Activated CD8-positive, alpha-beta T cell treated with anti-CD3 and anti-CD28 coated beads, Interleukin-2, amount 10 ng/mL, durations not matched to agents 7 days and 5 days (primary cell): ENCODE measurements around the gene PHF23. TPM values are rescaled to one million over a fixed set of nuclear protein-coding genes. Genes with fewer than 3 reads are reported as not detected.

Source experiments
- ATAC-seq: fragments of 150-1000 bp; cut with Tn5 transposase; one replicate; pipeline ENCODE4 v1.10.0; 2021; ENCODE audit warnings: moderate library complexity
- CTCF ChIA-PET: fragments of 350-600 bp; sonication (Branson Sonifier 250); formaldehyde crosslinking; loops from one replicate; lab custom pipeline; 2021; ENCODE audit warnings: antibody characterized with exemption; lab: Charles Lee
- POLR2A ChIA-PET: fragments of 350-600 bp; sonication (Branson Sonifier 250); formaldehyde crosslinking; loops from one replicate; lab custom pipeline; 2021; ENCODE audit warnings: antibody characterized with exemption; lab: Charles Lee
- DNase-seq: peaks from one replicate; pipeline ENCODE4 v3.0.0-alpha.2; 2020
- H3K27ac Mint-ChIP-seq: one replicate; pipeline ENCODE4 v1.8.0; 2021; ENCODE audit warnings: mild to moderate bottlenecking, mixed read lengths
- H3K27me3 Mint-ChIP-seq: one replicate; pipeline ENCODE4 v1.8.0; 2021; ENCODE audit warnings: low read depth, mixed read lengths
- H3K36me3 Mint-ChIP-seq: one replicate; pipeline ENCODE4 v1.8.0; 2021; ENCODE audit warnings: low read depth, mixed read lengths
- H3K4me1 Mint-ChIP-seq: one replicate; pipeline ENCODE4 v1.8.0; 2021; ENCODE audit warnings: low read depth, mixed read lengths
- H3K4me3 Mint-ChIP-seq: one replicate; pipeline ENCODE4 v1.8.0; 2021; ENCODE audit warnings: mild to moderate bottlenecking, mixed read lengths
- H3K9me3 Mint-ChIP-seq: one replicate; pipeline ENCODE4 v1.8.0; 2022; ENCODE audit warnings: mixed read lengths; ENCODE audit not compliant: insufficient read depth
- total RNA-seq, 2 experiments: library from RNA; stranded (reverse); gene quantifications; one replicate each; pipeline ENCODE4 v1.2.3, GENCODE V29; 2021

PHF23 gene
- total RNA-seq, 2 experiments from 2014 or later, result 53.6 to 57.9 TPM

DNA sequence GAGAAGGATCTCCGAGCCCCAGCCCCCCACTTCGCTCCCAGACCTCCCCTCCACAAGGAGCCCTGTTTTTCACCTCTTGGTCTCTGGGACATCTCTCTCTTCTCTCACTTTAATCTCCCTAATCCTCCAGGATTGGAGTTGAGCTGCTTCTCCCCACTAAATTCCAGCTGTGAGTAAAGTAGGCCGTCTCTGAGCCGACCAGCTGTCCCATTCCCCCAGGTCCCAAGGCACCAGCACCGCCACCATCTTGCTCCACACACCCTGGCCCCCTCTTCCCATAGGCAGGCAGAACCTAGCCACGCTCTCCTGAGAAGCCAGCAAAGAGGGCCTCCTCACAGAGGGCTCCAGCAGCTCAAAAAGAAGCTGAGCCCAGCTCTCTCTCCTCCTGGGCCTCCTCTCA is 20.5 kb downstream of the PHF23 start:
- Mint-ChIP-seq H3K4me3 (peak overlapping the region; percentile 96), H3K27ac (peak overlapping the region; percentile 73)
- CTCF ChIA-PET, result interaction anchor here (0.7 to 4.2 kb wide), 3 partner anchors 15 to 78 kb away, joined by 3 to 36 read pairs (median 4); partner anchors contain the start of gene DVL2

DNA sequence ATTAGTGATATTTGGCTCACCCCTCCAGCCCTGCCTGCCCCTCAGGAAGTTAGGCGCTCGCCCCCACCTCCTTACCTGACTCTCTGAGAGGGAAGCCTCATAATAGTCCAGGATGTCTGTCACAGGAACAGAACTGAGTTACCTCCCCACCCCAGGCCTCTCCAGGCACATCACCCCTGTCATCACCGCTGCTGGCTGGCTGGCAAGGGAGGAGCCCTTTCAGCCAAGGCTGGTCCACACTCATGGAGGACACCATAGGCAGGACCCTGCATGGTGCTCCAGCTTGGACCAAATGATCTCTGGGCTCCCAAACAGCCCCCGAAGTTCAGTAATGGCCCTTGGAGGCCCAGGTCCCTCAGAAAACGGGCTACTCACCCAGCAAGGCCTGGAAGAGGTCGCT is 21.1 kb downstream of the PHF23 start:
- H3K4me3 Mint-ChIP-seq, result peak overlapping the region; percentile 68
- H3K4me1 Mint-ChIP-seq, result peaks cover 74% of the 10 kb centered on the region
- CTCF ChIA-PET, result interaction anchor here (0.7 to 1.3 kb wide), 2 partner anchors 78 to 172 kb away, joined by 3 to 4 read pairs; no protein-coding TSS in a partner anchor
- H3K36me3 Mint-ChIP-seq, result peaks cover 21% of the 10 kb centered on the region
- POLR2A ChIA-PET, result interaction anchor here (0.9 to 1.7 kb wide), 3 partner anchors 17 to 24 kb away, joined by 3 to 7 read pairs (median 3); partner anchors contain the start of genes GABARAP and PHF23
- ATAC-seq, result no peak
- H3K27ac Mint-ChIP-seq, result peak overlapping the region; percentile 66
- no peaks in the 10 kb centered on the region for H3K27me3 Mint-ChIP-seq
- no peak for DNase-seq
- no peaks in the 10 kb centered on the region for H3K9me3 Mint-ChIP-seq

More for the DNA sequence above, 20.5 kb downstream of the PHF23 start:
- DNase-seq (no peak), ATAC-seq (no peak)
- Mint-ChIP-seq H3K4me1 (peaks cover 69% of the 10 kb centered on the region), H3K27me3 (no peaks in the 10 kb centered on the region), H3K9me3 (no peaks in the 10 kb centered on the region), H3K36me3 (peaks cover 26% of the 10 kb centered on the region)
- POLR2A ChIA-PET, result interaction anchor here (0.8 to 1.7 kb wide), 5 partner anchors 14 to 25 kb away, joined by 3 to 7 read pairs (median 3); partner anchors contain the start of genes GABARAP and PHF23

DNA sequence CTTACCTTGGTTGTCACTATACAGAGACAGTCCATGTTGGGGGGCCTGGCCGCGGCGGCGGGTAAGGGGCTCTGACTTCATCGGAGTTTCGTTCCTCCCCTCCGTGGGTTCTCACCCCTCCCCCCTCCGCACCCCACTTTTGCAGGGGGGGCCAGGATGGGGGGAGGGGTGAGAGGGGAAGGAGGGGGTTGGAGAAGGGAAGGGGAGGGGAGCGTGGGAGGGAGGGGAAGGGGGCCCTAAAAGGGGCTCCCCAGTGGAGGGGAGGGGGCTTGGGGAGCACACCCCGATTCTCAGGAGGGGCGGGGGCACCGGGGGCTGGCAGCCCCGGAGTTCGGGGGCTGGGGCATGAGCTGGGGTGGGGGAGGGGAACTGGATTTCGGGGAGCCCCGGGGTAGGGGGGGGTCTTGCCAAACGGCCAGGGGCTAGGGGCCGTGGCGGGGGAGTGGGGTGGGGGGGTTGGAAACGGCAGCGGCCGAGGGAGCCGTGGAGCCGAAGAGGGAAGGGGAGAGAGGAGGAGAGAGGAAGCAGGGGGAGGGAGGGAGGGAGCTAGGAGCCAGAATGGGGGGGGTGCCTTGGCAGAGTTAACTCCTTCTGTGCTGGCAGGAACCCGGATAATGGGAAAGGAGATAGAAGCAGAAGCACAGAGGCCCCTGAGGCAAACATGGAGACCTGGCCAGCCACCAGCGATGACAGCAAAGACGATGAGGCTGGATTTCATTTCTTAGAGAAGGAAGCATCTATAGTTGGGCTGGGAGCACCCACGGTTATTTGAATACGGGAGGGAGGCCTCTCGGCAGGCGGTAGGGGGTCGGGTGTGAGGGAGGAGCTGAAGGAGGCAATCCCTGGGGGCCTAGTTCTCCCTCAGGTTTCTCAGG is 21.9 kb downstream of the PHF23 start:
- H3K4me3 Mint-ChIP-seq, result peak overlapping the region; percentile 68
- H3K27ac Mint-ChIP-seq, result peak overlapping the region; percentile 66
- H3K27me3 Mint-ChIP-seq, result no peaks in the 10 kb centered on the region
- DNase-seq (no peak), ATAC-seq (no peak)
- no peaks in the 10 kb centered on the region for H3K9me3 Mint-ChIP-seq
- peaks cover 19% of the 10 kb centered on the region for H3K36me3 Mint-ChIP-seq
- POLR2A ChIA-PET, result interaction anchor here (1.7 kb wide), 1 partner anchor 21 kb away, joined by 7 read pairs; the partner anchor contains the start of gene PHF23
- H3K4me1 Mint-ChIP-seq, result peaks cover 75% of the 10 kb centered on the region
- CTCF ChIA-PET, result interaction anchor here (1.3 kb wide), 1 partner anchor 171 kb away, joined by 3 read pairs; no protein-coding TSS in a partner anchor

DNA sequence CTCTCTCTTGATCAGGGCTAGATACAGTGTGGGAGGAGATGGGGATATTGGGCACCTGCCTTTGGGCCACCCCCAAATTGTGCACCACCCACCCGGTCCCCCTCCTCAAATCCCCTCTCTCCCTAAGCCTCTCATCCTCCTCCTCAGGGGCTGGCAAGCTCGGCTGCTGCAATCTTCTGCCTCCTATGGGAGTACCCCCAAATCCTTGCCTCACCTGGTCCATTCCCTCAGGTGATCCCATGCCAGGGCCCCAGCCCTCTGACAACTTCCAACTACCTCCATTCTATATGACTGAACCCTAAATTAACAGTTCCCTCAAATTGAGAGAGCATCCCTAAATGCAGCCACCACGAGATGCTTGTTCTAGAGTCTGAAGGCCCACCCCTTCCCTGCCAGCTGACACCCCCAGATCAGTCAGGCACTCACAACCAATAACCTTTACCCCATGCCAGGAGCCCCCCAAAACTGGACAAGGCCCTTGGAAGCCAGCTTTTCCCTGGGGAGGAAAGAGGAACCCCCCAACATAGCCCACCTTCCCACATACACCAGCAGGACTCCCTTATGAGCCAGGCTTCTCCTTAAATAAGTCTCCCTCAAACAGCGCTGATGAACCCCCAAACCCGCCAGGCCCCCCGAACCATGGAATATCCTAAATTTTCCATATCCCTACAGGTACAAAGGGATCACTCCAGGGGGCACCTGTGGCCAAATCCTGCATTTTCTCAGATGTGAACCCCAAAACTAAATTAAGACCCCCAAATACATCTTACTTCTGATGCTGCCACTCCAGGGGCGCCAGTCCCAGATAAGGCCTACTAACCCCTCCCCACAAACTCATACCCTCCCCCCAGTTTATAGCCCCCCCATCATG is 22.8 kb downstream of the PHF23 start:
- peaks cover 74% of the 10 kb centered on the region for H3K4me1 Mint-ChIP-seq
- H3K4me3 Mint-ChIP-seq, result peak overlapping the region; percentile 54
- no peaks in the 10 kb centered on the region for H3K9me3 Mint-ChIP-seq
- no peak overlapping the region for H3K27ac Mint-ChIP-seq
- peaks cover 3% of the 10 kb centered on the region for H3K27me3 Mint-ChIP-seq
- no peak for DNase-seq
- peaks cover 13% of the 10 kb centered on the region for H3K36me3 Mint-ChIP-seq
- ATAC-seq, result no peak
- ChIA-PET CTCF (no interaction called here), POLR2A (no interaction called here)

DNA sequence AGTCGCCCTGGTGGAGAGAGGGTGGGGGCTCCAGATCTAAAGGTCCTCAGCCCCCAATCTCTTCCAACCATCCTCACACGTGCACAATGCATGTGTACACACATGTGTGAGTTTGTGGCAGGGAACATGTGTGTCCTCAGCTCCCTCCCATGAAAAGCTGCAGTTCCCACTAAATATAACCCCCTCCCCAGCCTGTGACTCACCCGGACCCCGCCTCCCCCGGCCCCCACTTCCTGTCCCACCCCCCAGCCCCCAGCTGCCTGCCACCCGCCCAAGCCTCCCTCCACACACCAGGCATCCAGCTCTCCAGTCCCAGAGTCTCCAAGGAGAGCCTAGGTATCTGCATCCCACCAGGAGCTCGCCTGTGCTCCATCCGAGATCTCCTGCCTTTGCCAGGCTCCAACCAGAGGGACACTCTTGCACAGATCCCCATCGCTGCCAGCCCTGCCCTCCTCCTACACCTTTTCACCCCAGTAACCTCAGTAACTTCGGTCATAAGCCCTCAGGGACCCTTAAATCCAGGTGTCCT is 23.5 kb downstream of the PHF23 start:
- ATAC-seq (no peak), DNase-seq (no peak)
- Mint-ChIP-seq H3K4me1 (peaks cover 67% of the 10 kb centered on the region), H3K36me3 (peaks cover 5% of the 10 kb centered on the region), H3K4me3 (peak overlapping the region; percentile 35), H3K27ac (peak overlapping the region; percentile 25), H3K27me3 (peaks cover 6% of the 10 kb centered on the region), H3K9me3 (no peaks in the 10 kb centered on the region)
- CTCF ChIA-PET, result interaction anchor here (2.0 kb wide), 1 partner anchor 170 kb away, joined by 9 read pairs; no protein-coding TSS in a partner anchor
- POLR2A ChIA-PET, result no interaction called here

DNA sequence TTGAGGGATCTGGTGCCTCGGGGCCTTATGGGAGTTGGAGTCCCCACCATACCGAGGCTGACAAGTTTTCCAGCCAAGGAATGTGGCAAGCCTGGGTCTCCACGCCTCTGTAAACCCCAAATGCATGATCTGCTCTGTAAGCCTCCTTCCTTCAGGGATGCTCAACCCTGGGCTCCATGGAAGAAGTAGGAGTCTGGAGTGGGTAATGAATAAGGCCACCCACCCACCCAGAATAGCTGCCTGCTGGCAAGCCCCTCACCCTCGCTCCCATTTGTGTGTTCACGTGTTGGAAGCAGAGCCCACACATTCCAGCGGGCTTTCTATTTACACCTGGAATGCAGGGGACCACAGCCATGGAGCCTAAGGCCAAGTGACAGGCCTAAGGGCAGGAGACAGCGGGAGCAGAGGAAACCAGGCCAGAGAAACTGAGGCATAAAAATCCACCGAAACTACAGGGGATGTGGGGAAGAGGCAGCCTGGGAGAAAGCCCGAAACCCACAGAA is 24.1 kb downstream of the PHF23 start:
- CTCF ChIA-PET, result interaction anchor here (1.3 to 2.0 kb wide), 4 partner anchors 23 to 169 kb away, joined by 4 to 9 read pairs (median 6); partner anchors contain the start of gene GABARAP
- no peak for ATAC-seq
- POLR2A ChIA-PET, result interaction anchor here (1.0 kb wide), 1 partner anchor 180 kb away, joined by 3 read pairs; no protein-coding TSS in a partner anchor
- Mint-ChIP-seq H3K27ac (peak overlapping the region; percentile 90), H3K36me3 (no peaks in the 10 kb centered on the region), H3K27me3 (peaks cover 8% of the 10 kb centered on the region), H3K9me3 (no peaks in the 10 kb centered on the region), H3K4me1 (peaks cover 62% of the 10 kb centered on the region), H3K4me3 (peak overlapping the region; percentile 85)
- DNase-seq, result no peak

DNA sequence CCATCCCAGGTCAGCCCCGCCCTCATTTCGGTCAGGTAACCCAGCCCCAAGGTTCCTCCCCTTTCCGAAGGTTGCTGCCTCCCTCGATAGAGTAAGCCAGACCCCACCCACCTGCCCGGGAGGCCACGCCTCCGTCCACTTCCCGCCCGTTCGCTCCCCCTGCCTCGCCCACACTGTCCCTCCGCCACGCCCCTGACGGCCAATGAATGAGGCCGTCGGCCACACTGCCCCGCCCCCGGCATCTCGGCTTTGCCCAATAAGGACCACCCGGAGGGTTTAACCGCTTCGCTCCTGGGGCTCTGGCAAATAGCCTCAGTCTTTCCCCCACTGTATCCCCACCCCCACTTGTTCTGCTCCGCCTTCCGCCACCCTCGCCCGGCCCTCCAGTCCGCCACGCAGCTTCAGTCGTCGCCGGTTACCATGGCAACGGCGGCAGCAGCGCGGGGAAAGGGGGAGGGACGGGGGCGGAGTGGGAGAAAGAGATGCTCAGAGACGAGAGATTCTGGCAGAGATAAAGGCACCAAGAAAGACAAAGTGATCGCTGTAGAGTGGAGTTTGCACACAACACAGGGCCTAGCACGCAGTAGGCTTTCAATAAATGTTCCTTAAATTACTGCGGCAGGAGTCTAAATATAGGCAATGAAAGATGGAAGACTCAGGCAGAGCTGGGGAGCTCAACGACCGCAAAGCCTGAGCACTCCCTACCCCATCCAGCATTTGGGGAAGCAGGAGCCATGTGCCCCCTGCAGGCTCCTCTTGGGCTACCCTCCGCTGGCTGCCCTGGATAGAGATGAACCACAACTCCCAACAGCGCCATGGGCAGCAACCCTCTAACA is 24.7 kb downstream of the PHF23 start:
- no peaks in the 10 kb centered on the region for H3K9me3 Mint-ChIP-seq
- POLR2A ChIA-PET, result interaction anchor here (0.6 to 1.0 kb wide), 3 partner anchors 96 to 180 kb away, joined by 3 to 6 read pairs (median 3); no protein-coding TSS in a partner anchor
- H3K27me3 Mint-ChIP-seq, result peaks cover 10% of the 10 kb centered on the region
- peaks cover 59% of the 10 kb centered on the region for H3K4me1 Mint-ChIP-seq
- DNase-seq, result peak; percentile 99
- peak overlapping the region; percentile 85 for H3K4me3 Mint-ChIP-seq
- H3K27ac Mint-ChIP-seq, result peak overlapping the region; percentile 90
- ATAC-seq, result peak; percentile 87
- H3K36me3 Mint-ChIP-seq, result no peaks in the 10 kb centered on the region
- CTCF ChIA-PET, result interaction anchor here (1.1 to 2.0 kb wide), 5 partner anchors 24 to 169 kb away, joined by 3 to 9 read pairs (median 5); partner anchors contain the start of genes GABARAP and PHF23

DNA sequence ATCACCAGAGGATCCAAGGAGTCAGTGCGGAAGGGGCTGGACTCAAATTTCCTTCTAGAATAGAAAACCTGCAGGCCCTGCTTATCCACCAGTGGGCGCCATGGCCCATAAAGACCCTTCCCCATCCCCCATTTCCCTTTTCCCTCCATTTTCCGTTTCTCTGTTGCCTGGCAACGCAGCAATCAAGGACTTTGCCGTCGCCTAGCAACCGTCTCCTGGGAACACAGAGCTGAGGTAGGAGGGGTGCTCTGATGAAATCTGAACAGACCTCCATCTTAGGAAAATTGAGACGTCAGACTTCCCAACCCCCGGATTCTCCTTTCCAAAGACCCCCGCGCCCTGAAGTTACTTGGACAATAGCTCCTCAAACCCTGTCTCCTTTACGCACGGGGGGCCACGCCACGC is 25.4 kb downstream of the PHF23 start:
- no peaks in the 10 kb centered on the region for H3K36me3 Mint-ChIP-seq
- no peak for DNase-seq
- peak overlapping the region; percentile 85 for H3K4me3 Mint-ChIP-seq
- CTCF ChIA-PET, result interaction anchor here (0.7 to 2.0 kb wide), 7 partner anchors 25 to 168 kb away, joined by 3 to 9 read pairs (median 4); partner anchors contain the start of genes GABARAP and PHF23
- ATAC-seq, result peak; percentile 6
- H3K27ac Mint-ChIP-seq, result peak overlapping the region; percentile 90
- H3K27me3 Mint-ChIP-seq, result peaks cover 10% of the 10 kb centered on the region
- no peaks in the 10 kb centered on the region for H3K9me3 Mint-ChIP-seq
- H3K4me1 Mint-ChIP-seq, result peaks cover 53% of the 10 kb centered on the region
- POLR2A ChIA-PET, result interaction anchor here (0.6 to 1.0 kb wide), 3 partner anchors 26 to 135 kb away, joined by 3 to 6 read pairs (median 3); no protein-coding TSS in a partner anchor

DNA sequence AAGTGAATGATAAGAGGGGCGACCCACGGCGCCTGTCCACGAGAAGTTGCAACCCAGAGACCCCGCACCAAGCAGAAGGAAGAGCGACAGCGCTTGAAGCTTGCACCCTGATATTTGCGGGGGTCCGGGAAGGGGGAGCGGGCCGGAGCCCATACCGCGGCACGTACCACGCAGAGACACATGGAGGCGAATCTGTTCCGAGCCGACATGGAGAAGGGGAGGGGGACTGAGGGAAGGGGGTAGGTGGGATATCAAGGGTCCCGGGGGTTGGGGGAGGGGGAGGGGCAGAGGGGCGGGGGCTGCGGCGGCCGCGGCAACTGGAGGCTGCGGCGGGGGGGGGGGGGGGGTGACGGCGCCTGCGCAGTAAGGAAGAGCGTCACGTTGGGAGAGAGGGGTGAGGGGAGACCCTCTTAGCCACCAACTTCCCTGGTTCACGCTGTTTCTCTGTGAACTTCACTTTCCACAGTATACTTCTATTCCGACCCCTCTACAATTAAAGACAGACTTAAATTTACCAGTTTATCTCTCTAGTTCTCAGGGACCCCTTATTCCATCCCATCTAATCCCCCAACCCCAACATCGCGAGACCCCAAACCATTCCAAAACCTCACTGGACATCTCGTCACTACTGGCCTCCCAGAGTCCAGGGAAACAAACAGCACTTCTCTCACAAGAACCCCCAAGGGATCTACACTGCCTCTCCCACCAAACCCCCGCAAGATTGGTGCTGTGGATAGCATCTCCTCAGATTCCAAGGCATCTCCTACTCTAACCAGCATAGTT is 27.6 kb downstream of the PHF23 start:
- H3K27ac Mint-ChIP-seq, result no peak overlapping the region
- H3K9me3 Mint-ChIP-seq, result no peaks in the 10 kb centered on the region
- ChIA-PET POLR2A (no interaction called here), CTCF (no interaction called here)
- peaks cover 38% of the 10 kb centered on the region for H3K4me1 Mint-ChIP-seq
- ATAC-seq (no peak), DNase-seq (no peak)
- peaks cover 10% of the 10 kb centered on the region for H3K27me3 Mint-ChIP-seq
- no peaks in the 10 kb centered on the region for H3K36me3 Mint-ChIP-seq
- H3K4me3 Mint-ChIP-seq, result no peak overlapping the region
